ENCODE measurements around the gene FAM163B.

Gene FAM163B

GRCh38 chr9:133595910-133596309, 13.3 kb downstream of the FAM163B start:
- DNase-seq = no peak

GRCh38 chr9:133594310-133594709, 14.9 kb downstream of the FAM163B start:
- DNase-seq = no peak

DNA sequence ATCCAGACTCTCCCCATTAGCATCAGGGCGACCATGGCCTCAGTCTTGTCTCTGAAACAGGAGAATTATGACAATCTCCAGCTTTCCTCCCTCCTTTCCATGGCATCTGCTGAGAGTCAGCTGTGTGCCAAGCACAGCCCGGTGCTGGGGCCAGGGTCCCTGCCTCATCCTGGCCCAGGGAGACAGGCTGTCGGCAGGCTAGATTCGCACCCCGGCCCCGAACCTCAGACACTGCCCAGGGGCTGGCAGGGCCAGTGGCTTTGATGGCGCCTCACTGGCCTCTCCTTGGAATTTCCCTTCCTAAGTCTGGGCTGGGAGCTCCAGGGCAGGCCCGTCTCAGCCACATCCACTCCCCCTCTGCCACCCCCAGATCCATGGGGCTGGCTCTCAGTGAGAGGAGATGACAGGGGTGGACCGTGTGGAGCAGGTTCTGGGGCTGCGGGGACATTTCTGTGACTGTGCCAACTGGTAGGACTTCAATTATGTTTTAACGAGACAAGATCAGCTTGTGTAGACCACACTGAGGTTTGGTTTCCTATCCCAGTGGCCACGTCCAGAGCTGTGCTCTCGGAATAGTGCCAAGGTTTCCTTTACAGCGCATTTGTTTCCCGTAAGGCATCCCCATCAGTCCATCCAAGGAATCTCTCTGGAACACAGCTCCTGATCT, 15.5 kb downstream of the FAM163B start:
- DNase-seq = no peak

DNA sequence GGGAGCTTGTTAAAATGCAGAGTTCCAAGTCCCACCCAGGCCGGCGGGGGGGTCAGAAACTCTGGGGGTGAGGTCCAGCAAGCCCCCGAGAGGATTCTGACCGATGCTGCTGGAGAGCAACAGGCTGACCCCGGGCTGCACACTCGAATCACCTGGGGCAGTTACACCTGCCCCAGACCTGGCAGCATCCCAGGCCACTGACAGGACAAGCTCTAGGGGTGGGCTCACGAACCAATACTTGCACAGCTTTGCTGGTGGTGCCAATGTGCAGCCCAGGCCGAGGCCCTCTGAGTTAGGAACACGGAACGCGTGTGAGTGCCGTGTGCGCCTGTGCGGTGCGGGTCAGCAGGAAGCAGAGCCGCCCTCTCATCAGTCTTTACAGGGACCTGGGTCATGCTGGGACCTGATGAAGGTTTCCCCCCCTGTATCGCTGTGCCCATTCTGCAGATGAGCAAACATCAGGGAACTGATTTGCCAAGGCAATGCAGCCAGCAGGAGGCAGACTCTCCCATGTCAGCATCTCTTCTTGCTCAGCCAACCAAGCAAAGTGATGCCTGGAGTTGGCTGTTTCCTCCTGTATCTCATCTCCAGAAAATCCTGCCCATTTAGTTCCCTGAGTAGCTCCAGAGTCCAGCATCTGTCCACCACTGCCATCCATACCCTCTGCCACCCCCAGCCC, 16.3 kb downstream of the FAM163B start:
- DNase-seq = no peak

DNA sequence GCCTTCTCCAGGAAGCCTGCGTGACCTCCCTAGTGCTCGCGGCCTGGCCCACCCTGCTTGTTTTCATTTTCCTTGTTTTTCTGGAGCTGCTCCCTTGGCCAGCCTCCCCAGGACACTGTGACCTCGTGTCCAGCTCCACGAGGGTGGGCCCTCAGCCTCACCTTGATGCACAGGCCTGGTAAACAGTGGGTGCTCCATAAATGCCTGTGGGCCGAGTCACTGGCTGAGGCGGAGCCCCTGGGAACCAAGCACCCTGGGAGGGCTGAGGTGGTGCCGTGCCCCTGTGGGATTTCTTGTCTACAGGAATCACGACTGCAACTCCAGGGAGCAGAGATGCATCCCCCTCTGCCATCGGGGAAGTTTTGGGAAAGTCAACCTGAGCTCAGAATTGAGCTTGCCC, 17.2 kb downstream of the FAM163B start:
- no peak for DNase-seq

DNA sequence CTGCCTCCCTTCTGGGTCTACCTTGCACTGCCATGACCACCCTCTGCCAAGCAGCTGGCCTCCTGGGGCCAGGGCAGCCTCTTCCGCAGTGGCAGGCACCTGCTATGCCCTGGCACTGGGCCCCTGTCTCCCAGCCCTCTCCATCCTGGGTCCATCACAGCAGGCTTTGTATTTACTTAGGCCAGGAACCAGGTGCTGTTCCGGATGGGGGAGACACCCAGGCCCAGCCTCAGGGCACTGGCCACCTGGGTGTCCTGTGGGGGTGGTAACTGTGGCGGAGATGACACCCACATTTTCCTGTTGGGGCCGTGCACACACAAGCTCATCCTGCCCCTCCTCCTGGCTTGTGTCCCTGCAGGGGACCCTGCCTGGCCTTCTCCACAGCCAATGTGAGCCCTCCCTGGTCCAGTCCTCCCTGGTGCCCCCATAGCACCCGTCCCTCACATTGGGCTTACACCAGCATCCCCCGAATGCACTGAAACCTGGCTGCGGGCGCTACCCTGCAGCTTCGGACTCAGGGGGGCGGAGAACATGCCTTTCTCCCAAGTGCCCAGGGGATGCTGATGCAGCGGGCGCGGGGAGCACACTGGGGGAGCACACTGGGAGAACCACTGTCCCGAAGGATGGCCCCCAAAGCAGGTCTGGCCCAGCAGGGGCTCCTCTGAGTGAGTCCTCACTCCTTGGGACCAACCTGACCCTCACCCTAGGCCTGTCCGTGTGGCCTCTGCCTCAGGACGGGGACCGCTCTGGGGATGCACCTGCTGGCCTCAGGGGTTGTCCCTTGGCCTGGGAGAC, 17.9 kb downstream of the FAM163B start:
- no peak for DNase-seq

DNA sequence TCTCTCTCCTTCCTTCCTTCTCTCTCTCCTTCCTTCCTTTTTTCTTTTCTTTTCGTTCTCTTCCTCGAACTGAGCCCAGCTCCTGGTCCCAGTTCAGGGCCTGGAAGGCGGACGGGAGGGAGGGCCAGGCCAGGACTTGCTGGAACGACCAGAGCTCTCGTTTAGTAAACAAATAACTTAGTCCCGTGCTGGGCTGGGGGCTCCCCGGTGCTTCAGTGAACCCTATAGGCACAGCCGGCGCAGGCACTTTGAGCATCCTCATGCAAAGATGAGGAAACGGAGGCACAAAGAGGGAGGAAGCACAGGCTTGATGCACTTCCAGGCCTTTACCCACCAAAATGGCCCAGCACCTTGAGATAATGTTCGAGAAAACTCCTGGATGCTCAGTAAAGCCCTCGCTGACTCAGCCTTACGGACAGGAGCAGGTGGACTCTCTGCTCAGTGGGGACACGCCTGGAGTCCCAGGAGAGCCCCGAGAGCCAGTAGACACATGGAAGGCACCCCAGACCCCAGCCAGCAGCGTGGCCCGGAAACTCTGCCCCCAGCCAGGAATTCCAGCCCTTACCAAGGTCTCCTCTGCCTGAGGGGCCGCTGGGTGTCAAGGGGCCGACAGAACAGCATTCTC, 18.8 kb downstream of the FAM163B start:
- no peak for DNase-seq

DNA sequence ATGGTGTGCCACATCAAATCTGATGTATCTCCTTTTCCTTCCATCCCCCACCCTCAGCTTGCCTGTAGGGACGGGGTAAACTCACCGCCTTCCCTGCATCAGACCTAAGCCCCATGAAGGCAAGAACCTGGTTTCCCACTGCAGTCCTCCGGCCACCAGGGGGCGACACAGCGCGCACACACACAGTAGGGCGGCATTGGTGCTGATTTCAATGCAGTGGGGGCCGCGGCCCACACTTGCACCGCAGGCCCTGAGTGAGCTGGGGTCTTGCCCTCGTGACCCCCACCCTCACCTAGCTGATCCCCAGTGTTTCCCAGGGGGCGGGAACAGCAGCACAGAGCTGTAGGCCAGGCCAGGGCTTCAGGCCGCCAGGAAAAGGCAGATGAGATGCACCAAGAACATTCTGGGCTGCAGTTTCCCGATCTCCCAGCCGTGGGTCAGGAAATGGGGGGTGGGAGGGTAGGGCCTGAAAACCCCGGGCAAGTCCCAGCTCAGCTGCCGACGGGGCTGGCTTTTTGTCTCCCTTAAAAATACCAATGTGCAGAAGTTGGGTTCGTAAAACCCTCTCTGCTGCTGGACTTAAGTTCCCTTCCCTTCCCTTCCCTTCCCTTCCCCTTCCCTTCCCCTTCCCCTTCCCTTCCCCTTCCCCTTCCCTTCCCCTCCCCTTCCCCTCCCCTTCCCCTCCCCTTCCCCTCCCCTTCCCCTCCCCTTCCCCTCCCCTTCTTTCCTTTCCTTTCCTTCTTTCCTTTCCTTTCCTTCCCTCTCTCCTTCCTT, 19.5 kb downstream of the FAM163B start:
- no peak for DNase-seq

- DNase-seq = no peak
Measured at GRCh38 chr9:133587466-133587865, 21.7 kb downstream of the FAM163B start.

GRCh38 chr9:133587051-133587450, 22.1 kb downstream of the FAM163B start:
- no peak for DNase-seq

DNA sequence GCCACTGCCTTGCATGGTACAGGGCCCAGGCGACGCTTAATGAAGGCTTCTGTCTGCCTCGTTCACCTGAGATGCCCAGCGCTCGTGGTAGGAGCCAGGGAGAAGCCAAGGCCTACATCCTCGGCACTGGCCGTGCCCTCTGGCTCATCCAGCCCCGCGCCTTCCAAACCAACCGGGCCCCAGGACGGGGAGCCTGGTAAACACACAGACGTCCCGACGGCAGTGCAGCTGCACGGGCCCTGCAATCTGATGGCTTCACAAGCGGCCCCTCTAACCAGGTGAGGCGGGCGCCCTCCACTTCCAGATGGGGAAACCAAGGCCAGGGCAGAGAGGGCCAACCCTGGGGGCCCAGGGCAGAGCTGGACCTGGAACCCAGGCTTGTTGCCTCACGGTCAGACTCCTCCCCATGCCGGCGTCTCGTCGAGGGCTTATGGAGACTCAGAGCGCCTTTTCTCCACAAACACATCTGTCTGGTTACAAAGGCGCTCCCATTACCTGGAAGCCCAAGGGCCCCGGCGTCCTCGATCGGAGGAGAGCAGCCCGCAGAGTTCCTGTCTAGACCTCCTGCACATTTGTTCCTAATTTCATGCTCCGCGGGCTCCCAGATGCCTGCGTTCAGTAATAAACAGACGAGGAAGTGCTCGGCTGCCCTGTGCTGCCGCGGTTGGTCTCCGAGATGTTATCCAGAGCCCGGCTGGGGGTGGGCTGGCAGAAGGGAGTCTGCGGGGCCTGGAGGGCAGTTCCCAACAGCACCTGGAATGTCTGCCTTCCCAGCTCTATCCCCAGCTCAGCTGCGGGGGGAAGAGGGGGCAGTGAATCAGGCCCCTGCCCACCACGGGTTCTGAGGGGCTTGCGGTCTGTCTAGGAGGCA, 23.5 kb downstream of the FAM163B start:
- DNase-seq = no peak

DNA sequence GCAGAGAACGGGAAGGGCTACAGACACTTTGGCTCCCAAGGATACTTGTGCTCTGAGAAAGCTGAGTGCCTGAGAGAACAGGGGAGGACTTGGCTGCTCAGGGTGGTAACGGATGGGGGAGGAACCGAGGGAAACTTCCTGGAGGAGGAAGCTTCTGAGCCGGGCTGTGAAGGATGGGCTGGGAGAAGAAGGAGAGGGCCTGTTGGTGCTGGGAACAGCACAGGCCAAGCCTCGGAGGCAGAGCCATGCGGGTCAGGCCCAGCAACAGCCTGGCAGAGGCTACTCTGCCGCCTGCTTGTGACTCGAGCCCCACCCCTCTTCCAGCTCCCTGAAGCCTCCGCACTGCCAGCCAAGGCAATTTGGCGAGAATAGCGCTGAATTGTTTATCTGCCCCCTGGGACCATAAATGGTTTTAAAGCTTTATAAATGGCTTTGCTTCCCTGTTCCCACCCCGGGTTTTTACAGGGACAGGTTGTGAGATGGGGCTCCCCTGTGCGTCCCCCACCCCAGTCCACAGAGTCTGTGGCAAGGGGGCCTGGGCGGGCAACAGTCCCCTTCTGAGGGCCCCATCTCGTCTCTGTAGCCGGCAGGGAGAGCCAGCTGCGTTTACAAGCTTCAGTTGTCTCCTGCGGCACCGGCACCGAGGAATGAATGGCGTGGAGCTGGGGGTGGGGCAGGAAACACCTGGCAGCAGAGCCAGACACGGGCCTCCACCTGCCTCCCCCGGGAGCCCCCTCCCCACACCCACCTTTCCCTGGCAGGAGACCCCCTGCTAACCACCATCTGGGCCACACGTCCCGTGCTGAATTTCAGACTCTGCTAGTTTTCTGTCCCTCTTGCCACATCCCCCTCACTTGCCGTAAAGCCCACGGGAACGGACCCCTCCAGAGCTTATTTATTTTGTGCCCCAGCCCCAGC, 24.4 kb downstream of the FAM163B start:
- DNase-seq = peak; percentile 36

DNA sequence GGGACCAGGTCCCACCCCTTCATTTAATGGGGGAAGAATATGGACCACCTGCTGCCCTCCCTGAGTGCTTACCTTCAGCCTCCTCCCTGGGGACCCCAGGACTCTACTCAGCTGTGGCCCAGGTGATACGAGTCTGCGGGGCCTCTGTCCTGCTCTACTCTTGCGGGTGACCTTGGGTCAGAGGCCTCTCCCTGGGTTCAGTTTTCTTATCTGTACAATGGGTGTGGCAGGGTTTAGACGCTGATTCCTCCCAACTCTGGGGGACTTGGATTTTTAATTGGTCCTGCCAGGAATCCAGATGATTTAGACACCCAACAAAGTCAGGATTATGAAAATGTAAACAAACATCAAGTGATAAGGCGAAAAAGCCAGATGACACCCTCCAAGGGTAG, 25.0 kb downstream of the FAM163B start:
- DNase-seq = no peak

GRCh38 chr9:133583586-133583985, 25.6 kb downstream of the FAM163B start:
- DNase-seq = no peak

DNA sequence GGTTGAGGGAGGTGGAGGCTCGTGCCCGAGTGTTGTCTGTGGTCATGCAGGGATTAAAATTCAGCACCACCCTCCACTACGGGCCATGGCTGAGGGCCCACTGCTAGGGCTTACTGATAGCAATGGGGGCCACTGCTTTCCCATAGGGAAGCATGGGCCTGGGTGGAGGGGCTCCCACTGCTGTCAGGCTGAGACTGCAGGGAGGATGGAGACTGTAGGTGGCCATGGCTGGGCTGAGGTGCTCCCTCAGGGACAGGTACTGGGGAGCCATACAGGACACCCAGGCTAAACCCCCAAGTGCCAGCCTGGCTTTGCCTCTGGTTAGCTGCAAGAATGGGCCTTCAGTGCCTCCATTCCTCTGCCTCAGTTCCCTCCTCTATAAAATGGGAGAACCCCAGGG, 26.1 kb downstream of the FAM163B start:
- DNase-seq = no peak

- DNase-seq = no peak
Measured at GRCh38 chr9:133582501-133583045, 26.6 kb downstream of the FAM163B start.

- DNase-seq = no peak
Measured at GRCh38 chr9:133581513-133582343, 27.5 kb downstream of the FAM163B start.

GRCh38 chr9:133581011-133581410, 28.2 kb downstream of the FAM163B start:
- DNase-seq = no peak

- DNase-seq = no peak
Measured at GRCh38 chr9:133580419-133580738, 28.8 kb downstream of the FAM163B start.
